ENCODE data around the gene USH1G. TPM values are rescaled to one million over a fixed set of nuclear protein-coding genes. Genes with fewer than 3 reads are reported as not detected.

The USH1G gene
- total and polyA plus RNA-seq, 2 of the 13 experiments (the other 11 are each of a cell fraction or from before 2014, with no cell fraction given), result 0.04 TPM; not detected in 1

DNA sequence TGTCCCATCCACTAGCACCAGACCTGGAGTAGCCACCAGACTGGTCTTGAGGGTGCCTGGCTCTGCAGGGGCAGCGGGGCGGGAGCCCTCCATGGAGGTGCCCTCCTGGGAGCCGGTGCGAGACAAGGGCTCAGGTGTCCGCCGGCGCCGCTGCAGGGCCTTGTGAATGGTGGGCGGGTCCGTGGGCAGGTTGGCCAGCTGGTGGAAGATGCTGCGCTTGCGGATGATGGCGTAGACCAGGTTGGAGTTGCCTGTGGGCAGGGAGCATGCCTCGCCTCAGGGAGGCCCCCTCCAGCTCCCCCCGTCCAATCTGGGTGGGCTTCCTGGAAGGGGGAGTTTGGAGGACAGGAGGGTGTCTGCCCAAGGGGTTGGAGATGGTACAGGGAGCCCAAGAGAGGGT lies 31.1 kb upstream of the USH1G start:
- Histone ChIP-seq H3K27ac (ENCODE audit: extremely low read length, insufficient read depth, low read length) (no peak overlapping the region), H3K36me3 (replicated peaks in 1 of 2; ENCODE audit: control insufficient read depth in 1 of 2, insufficient read depth in 2 of 2, low read length in 2 of 2) (no peaks in the 10 kb centered on the region), H3K4me1 (ENCODE audit: insufficient read depth, low read length) (peaks cover 10% of the 10 kb centered on the region), H3K9me3 (ENCODE audit: low read length) (no peaks in the 10 kb centered on the region), H3K27me3 (ENCODE audit: control insufficient read depth in 1 of 2, insufficient read depth in 2 of 2, low read length in 2 of 2) (peaks cover 7 to 37% of the 10 kb centered on the region in 2 experiments; a peak in 4 of 5 replicates), H3K9ac (ENCODE audit: insufficient read depth, low read depth, low read length) (no peak overlapping the region), H3K79me2 (ENCODE audit: insufficient read depth, low read length) (no peaks in the 10 kb centered on the region), H2AFZ (ENCODE audit: low read length) (no peak overlapping the region), H4K20me1 (ENCODE audit: insufficient read depth, low read length) (no peaks in the 10 kb centered on the region), H3K4me3 (replicated peaks in 1 of 3; ENCODE audit: insufficient read depth in 1 of 3, low read depth in 2 of 3, low read length in 3 of 3) (no peak overlapping the region), H3K4me2 (ENCODE audit: low read depth, low read length) (no peak overlapping the region)
- no TSS peak for BruUV-seq (replicated peaks)
- 55% methylated on average over 15 of the region's 15 CpGs for WGBS (ENCODE audit: low lambda C conversion rate)
- DNase-seq (ENCODE audit: low spot score), result no peak
- TF ChIP-seq HNRNPUL1 (IDR thresholded peaks at IDR 0.05; ENCODE audit: low read depth, low read length), result no peak
- TF ChIP-seq MED8 (CRISPR knock-in tag; IDR thresholded peaks at IDR 0.05; ENCODE audit: insufficient replicate concordance), result no peak
- TF ChIP-seq SMAD1 (CRISPR knock-in tag; IDR thresholded peaks at IDR 0.05; ENCODE audit: borderline replicate concordance, low read depth), result no peak
- TF ChIP-seq NCOA2 (CRISPR knock-in tag; IDR thresholded peaks at IDR 0.05), result no peak
- TF ChIP-seq SNAPC2 (CRISPR knock-in tag; IDR thresholded peaks at IDR 0.05), result no peak
- TF ChIP-seq, protein P1, sequence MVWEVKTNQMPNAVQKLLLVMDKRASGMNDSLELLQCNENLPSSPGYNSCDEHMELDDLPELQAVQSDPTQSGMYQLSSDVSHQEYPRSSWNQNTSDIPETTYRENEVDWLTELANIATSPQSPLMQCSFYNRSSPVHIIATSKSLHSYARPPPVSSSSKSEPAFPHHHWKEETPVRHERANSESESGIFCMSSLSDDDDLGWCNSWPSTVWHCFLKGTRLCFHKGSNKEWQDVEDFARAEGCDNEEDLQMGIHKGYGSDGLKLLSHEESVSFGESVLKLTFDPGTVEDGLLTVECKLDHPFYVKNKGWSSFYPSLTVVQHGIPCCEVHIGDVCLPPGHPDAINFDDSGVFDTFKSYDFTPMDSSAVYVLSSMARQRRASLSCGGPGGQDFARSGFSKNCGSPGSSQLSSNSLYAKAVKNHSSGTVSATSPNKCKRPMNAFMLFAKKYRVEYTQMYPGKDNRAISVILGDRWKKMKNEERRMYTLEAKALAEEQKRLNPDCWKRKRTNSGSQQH (CRISPR knock-in tag; IDR thresholded peaks at IDR 0.05; ENCODE audit: low read depth), result no peak
- no peak for TF ChIP-seq ZSCAN30 (CRISPR knock-in tag; IDR thresholded peaks at IDR 0.05)
- TF ChIP-seq AGO1 (IDR thresholded peaks at IDR 0.05; ENCODE audit: low read depth, low read length, poor library complexity, severe bottlenecking), result no peak
- no peak for TF ChIP-seq KAT2B (IDR thresholded peaks at IDR 0.05; ENCODE audit: borderline replicate concordance, low read depth, low read length)
- TF ChIP-seq ZMYM4 (CRISPR knock-in tag; IDR thresholded peaks at IDR 0.05), result no peak
- TF ChIP-seq ZNF430 (CRISPR knock-in tag; IDR thresholded peaks at IDR 0.05), result no peak
- no peak for TF ChIP-seq ETV5 (CRISPR knock-in tag; IDR thresholded peaks at IDR 0.05; ENCODE audit: borderline replicate concordance)
- TF ChIP-seq, protein P2, sequence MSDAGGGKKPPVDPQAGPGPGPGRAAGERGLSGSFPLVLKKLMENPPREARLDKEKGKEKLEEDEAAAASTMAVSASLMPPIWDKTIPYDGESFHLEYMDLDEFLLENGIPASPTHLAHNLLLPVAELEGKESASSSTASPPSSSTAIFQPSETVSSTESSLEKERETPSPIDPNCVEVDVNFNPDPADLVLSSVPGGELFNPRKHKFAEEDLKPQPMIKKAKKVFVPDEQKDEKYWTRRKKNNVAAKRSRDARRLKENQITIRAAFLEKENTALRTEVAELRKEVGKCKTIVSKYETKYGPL (CRISPR knock-in tag; IDR thresholded peaks at IDR 0.05), result no peak
- no peak for ATAC-seq
- no peak for FAIRE-seq
- intact Hi-C loops (cut with micrococcal nuclease; ENCODE audit: unreplicated experiment), result no loop called here
- in situ Hi-C loops (cut with HindIII; ENCODE audit: extremely low pct_ligation_motif_present, low pct_unique_long_range_greater_than_20kb), result loop anchor here (5.0 kb wide), 1 partner anchor 152 kb away; no protein-coding TSS in a partner anchor
- ChIA-PET POLR2A (interaction anchor here (1.4 kb wide), 1 partner anchor 81 kb away, joined by 3 read pairs; the partner anchor contains the start of gene FDXR), CTCF (ENCODE audit: low intra/inter-chr PET ratio, low total read pairs) (no interaction called here)

Data from HepG2 (cell line).